HG02759 (cell line): ENCODE data around the gene CNTFR.

Experiments
- ATAC-seq: cut with Tn5 transposase; IDR thresholded peaks from one replicate; pipeline ENCODE4 v1.9.1; 2021; ENCODE audit warnings: mild to moderate bottlenecking, moderate library complexity; ENCODE audit not compliant: unreplicated experiment

Gene CNTFR

GRCh38 chr9:34573599-34574325, 15.8 kb downstream of the CNTFR start:
- ATAC-seq: no peak

GRCh38 chr9:34572628-34573027, 16.9 kb downstream of the CNTFR start:
- ATAC-seq: no peak

- ATAC-seq: no peak
Observed at GRCh38 chr9:34572092-34572491, 17.4 kb downstream of the CNTFR start.

GRCh38 chr9:34571481-34571810, 18.1 kb downstream of the CNTFR start:
- ATAC-seq: no peak

- no peak for ATAC-seq
Observed at GRCh38 chr9:34570809-34571480, 18.6 kb downstream of the CNTFR start.

- ATAC-seq: no peak
Observed at GRCh38 chr9:34570376-34570775, 19.1 kb downstream of the CNTFR start.

GRCh38 chr9:34568774-34569173, 20.8 kb downstream of the CNTFR start:
- ATAC-seq: no peak

- no peak for ATAC-seq
Observed at GRCh38 chr9:34568133-34568532, 21.4 kb downstream of the CNTFR start.

GRCh38 chr9:34566972-34567371, 22.6 kb downstream of the CNTFR start:
- ATAC-seq: no peak

- no peak for ATAC-seq
Observed at GRCh38 chr9:34566322-34566721, 23.2 kb downstream of the CNTFR start.

- ATAC-seq: no peak
Observed at GRCh38 chr9:34565856-34566255, 23.7 kb downstream of the CNTFR start.

- no peak for ATAC-seq
Observed at GRCh38 chr9:34564617-34565016, 24.9 kb downstream of the CNTFR start.

GRCh38 chr9:34563262-34563661, 26.3 kb downstream of the CNTFR start:
- ATAC-seq: no peak

GRCh38 chr9:34562135-34562745, 27.3 kb downstream of the CNTFR start:
- ATAC-seq: no peak

- ATAC-seq: no peak
Observed at GRCh38 chr9:34560599-34561214, 28.8 kb downstream of the CNTFR start.

GRCh38 chr9:34559624-34560455, 29.7 kb downstream of the CNTFR start:
- ATAC-seq: no peak

- no peak for ATAC-seq
Observed at GRCh38 chr9:34558919-34559623, 30.5 kb downstream of the CNTFR start.

GRCh38 chr9:34558364-34558763, 31.2 kb downstream of the CNTFR start:
- no peak for ATAC-seq

GRCh38 chr9:34557426-34558321, 31.9 kb downstream of the CNTFR start:
- ATAC-seq: no peak
